ENCODE measurements around the gene ADARB2.

DNA sequence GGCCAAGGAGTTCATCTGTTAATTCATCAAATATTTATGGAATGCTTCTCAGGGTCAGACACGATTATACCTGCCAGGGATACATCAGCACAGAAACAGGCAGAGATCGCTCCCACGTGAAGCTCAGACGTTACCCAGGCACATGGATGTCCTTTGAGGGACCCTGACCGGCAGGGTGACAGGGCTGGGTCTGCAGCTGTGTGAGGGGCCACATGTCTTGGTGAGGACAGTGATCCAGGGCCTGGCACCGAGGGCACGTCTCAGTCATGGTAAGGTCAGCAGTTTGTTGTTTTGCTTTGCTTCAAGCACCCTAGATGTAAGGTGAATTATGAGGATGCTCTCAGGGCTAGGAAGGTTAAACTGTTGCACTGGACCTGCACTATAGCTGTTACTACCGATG lies 453.2 kb downstream of the ADARB2 start:
- TF ChIP-seq, protein P1, sequence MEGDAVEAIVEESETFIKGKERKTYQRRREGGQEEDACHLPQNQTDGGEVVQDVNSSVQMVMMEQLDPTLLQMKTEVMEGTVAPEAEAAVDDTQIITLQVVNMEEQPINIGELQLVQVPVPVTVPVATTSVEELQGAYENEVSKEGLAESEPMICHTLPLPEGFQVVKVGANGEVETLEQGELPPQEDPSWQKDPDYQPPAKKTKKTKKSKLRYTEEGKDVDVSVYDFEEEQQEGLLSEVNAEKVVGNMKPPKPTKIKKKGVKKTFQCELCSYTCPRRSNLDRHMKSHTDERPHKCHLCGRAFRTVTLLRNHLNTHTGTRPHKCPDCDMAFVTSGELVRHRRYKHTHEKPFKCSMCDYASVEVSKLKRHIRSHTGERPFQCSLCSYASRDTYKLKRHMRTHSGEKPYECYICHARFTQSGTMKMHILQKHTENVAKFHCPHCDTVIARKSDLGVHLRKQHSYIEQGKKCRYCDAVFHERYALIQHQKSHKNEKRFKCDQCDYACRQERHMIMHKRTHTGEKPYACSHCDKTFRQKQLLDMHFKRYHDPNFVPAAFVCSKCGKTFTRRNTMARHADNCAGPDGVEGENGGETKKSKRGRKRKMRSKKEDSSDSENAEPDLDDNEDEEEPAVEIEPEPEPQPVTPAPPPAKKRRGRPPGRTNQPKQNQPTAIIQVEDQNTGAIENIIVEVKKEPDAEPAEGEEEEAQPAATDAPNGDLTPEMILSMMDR (IDR thresholded peaks at IDR 0.05) = no peak
- TF ChIP-seq POLR2A (IDR thresholded peaks at IDR 0.05) = no peak
- TF ChIP-seq POLR2AphosphoS5 (IDR thresholded peaks at IDR 0.05) = no peak
